ENCODE measurements around the gene HIVEP1. TPM values are rescaled to one million over a fixed set of nuclear protein-coding genes. Genes with fewer than 3 reads are reported as not detected.

HIVEP1 gene
- polyA plus RNA-seq, 1 of the 3 experiments (the other 2 are of a cell fraction) = 7.7 TPM

- TF ChIP-seq RCOR1 (IDR thresholded peaks at IDR 0.05; ENCODE audit: low read length) = no peak
- TF ChIP-seq POLR2AphosphoS5 (IDR thresholded peaks at IDR 0.05; ENCODE audit: low read depth, low read length) = no peak
- TF ChIP-seq ELF1 (IDR thresholded peaks at IDR 0.05) = no peak
These were observed 12.9 kb upstream of the HIVEP1 start (continued) for GRCh38 chr6:11999246-11999645.

GRCh38 chr6:12000174-12000573 lies 11.9 kb upstream of the HIVEP1 start:
- H3K27ac ChIP-seq (ENCODE audit: low read depth in 2 of 2, low read length in 1 of 2) = no peak overlapping the region
- H3K79me2 ChIP-seq (ENCODE audit: insufficient read depth) = no peaks in the 10 kb centered on the region
- H3K36me3 ChIP-seq (replicated peaks in 1 of 2; ENCODE audit: control insufficient read depth in 1 of 2, insufficient read depth in 2 of 2, low read length in 1 of 2) = no peaks in the 10 kb centered on the region
- no peak overlapping the region for H3K4me2 ChIP-seq
- CTCF ChIA-PET = no interaction called here
- H3K4me3 ChIP-seq (ENCODE audit: low read depth in 2 of 2, low read length in 1 of 2) = no peak overlapping the region
- TF ChIP-seq POLR2AphosphoS5 (IDR thresholded peaks at IDR 0.05; ENCODE audit: low read depth, low read length) = no peak
- no peak for TF ChIP-seq IRF3 (IDR thresholded peaks at IDR 0.05; ENCODE audit: low read depth, low read length)
- TF ChIP-seq TAF1 (IDR thresholded peaks at IDR 0.05; ENCODE audit: borderline replicate concordance, low read depth, low read length) = no peak
- no peak for TF ChIP-seq CHD2 (IDR thresholded peaks at IDR 0.05; ENCODE audit: low read length, partially characterized antibody)
- no peak for TF ChIP-seq RXRA (IDR thresholded peaks at IDR 0.05; ENCODE audit: borderline replicate concordance, low read depth)
- TF ChIP-seq ELF1 (IDR thresholded peaks at IDR 0.05) = no peak
- no peak for TF ChIP-seq NRF1 (IDR thresholded peaks at IDR 0.05; ENCODE audit: low read depth, low read length)
- no peak for TF ChIP-seq PBX3 (IDR thresholded peaks at IDR 0.05)
- TF ChIP-seq RFX5 (IDR thresholded peaks at IDR 0.05; ENCODE audit: low read length) = no peak
- no peak for TF ChIP-seq MEF2A (IDR thresholded peaks at IDR 0.05; ENCODE audit: borderline replicate concordance, low read depth)
- TF ChIP-seq JUND (IDR thresholded peaks at IDR 0.05) = no peak
- no peak for TF ChIP-seq EP300 (IDR thresholded peaks at IDR 0.05; ENCODE audit: borderline replicate concordance in 1 of 2, low read depth in 1 of 2, low read length in 1 of 2)
- TF ChIP-seq TEAD4 (IDR thresholded peaks at IDR 0.05; ENCODE audit: borderline replicate concordance, insufficient read depth) = no peak
- TF ChIP-seq FOSL2 (IDR thresholded peaks at IDR 0.05; ENCODE audit: borderline replicate concordance, low read depth) = no peak
- TF ChIP-seq FOXM1 (IDR thresholded peaks at IDR 0.05; ENCODE audit: low read depth) = no peak
- no peak for TF ChIP-seq USF1 (IDR thresholded peaks at IDR 0.05; ENCODE audit: borderline replicate concordance, low read depth)
- no peak for TF ChIP-seq FOXJ3 (CRISPR knock-in tag; IDR thresholded peaks at IDR 0.05)
- H3K9ac ChIP-seq = no peak overlapping the region
- H3K4me1 ChIP-seq (ENCODE audit: control insufficient read depth in 1 of 2, insufficient read depth in 2 of 2, low read depth in 1 of 2, low read length in 1 of 2) = no peaks in the 10 kb centered on the region
- DNase-seq = no peak
- no peaks in the 10 kb centered on the region for H3F3A ChIP-seq (replicated peaks; ENCODE audit: insufficient read depth)
- no peaks in the 10 kb centered on the region for H3K27me3 ChIP-seq (ENCODE audit: insufficient read depth)
- H2AFZ ChIP-seq (ENCODE audit: low read depth) = no peak overlapping the region
- POLR2A ChIA-PET = no interaction called here
- no peaks in the 10 kb centered on the region for H4K20me1 ChIP-seq (ENCODE audit: insufficient read depth)
- no peaks in the 10 kb centered on the region for H3K9me2 ChIP-seq
- no peaks in the 10 kb centered on the region for H3K9me3 ChIP-seq

Measured in SK-N-SH (cell line).